H9 (cell line): ENCODE results near the gene DGKB. TPM values are rescaled to one million over a fixed set of nuclear protein-coding genes. Genes with fewer than 3 reads are reported as not detected.

ENCODE experiments used
- DNase-seq: peaks from one replicate; pipeline ENCODE4 v3.0.0-alpha.2; 2017
- H2AFZ ChIP-seq: one replicate; pipeline ENCODE4 v1.6.1; 2013; ENCODE audit warnings: mild to moderate bottlenecking, low read length, control low read depth, moderate library complexity
- H2AK5ac ChIP-seq: 2 replicates; pipeline ENCODE4 v1.6.1; 2013; ENCODE audit warnings: low read length, control low read depth, mixed read lengths; ENCODE audit not compliant: insufficient read length
- H2BK120ac ChIP-seq: one replicate; pipeline ENCODE4 v1.6.1; 2013; ENCODE audit warnings: low read depth, mild to moderate bottlenecking, low read length, control low read depth, inconsistent platforms; ENCODE audit not compliant: poor library complexity, severe bottlenecking
- H2BK12ac ChIP-seq: 2 replicates; pipeline ENCODE4 v1.6.1; 2013; ENCODE audit warnings: low read length, control low read depth, mixed read lengths, low read depth; ENCODE audit not compliant: insufficient read length
- H2BK15ac ChIP-seq: 2 replicates; pipeline ENCODE4 v1.6.1; 2013; ENCODE audit warnings: low read depth, low read length, control low read depth
- H2BK20ac ChIP-seq: one replicate; pipeline ENCODE4 v1.6.1; 2013; ENCODE audit warnings: low read depth, mild to moderate bottlenecking, low read length, control low read depth, inconsistent platforms; ENCODE audit not compliant: poor library complexity, severe bottlenecking
- H2BK5ac ChIP-seq: 2 replicates; pipeline ENCODE4 v1.6.1; 2013; ENCODE audit warnings: low read length, control low read depth, mixed read lengths; ENCODE audit not compliant: insufficient read length
- H3K14ac ChIP-seq: 2 replicates; pipeline ENCODE4 v1.6.1; 2013; ENCODE audit warnings: low read length, control low read depth; ENCODE audit not compliant: insufficient read depth
- H3K18ac ChIP-seq: 2 replicates; pipeline ENCODE4 v1.6.1; 2013; ENCODE audit warnings: low read depth, mild to moderate bottlenecking, mixed read lengths, low read length, control low read depth; ENCODE audit not compliant: insufficient read length
- H3K23ac ChIP-seq: 2 replicates; pipeline ENCODE4 v1.6.1; 2013; ENCODE audit warnings: low read length, control low read depth, mixed read lengths, low read depth; ENCODE audit not compliant: insufficient read length
- H3K23me2 ChIP-seq: 2 replicates; pipeline ENCODE4 v1.6.1; 2013; ENCODE audit warnings: low read depth, mild to moderate bottlenecking, mixed read lengths, low read length, control low read depth; ENCODE audit not compliant: insufficient read length, poor library complexity, severe bottlenecking
- H3K27ac ChIP-seq: 2 replicates; pipeline ENCODE4 v1.5.1; 2013; ENCODE audit warnings: low read length, control low read depth, mixed read lengths, low read depth; ENCODE audit not compliant: insufficient read length
- H3K27me3 ChIP-seq: 2 replicates; pipeline ENCODE4 v1.6.1; 2013; ENCODE audit warnings: low read length, control low read depth, inconsistent platforms; ENCODE audit not compliant: insufficient read depth
- H3K4ac ChIP-seq: 2 replicates; pipeline ENCODE4 v1.6.1; 2013; ENCODE audit warnings: low read depth, mild to moderate bottlenecking, control low read depth, inconsistent platforms, low read length, moderate library complexity
- H3K4me1 ChIP-seq: 2 replicates; pipeline ENCODE4 v1.6.1; 2013; ENCODE audit warnings: low read length, control low read depth, inconsistent platforms; ENCODE audit not compliant: insufficient read depth
- H3K4me2 ChIP-seq: 2 replicates; pipeline ENCODE4 v1.6.1; 2013; ENCODE audit warnings: low read length, control low read depth, mixed read lengths; ENCODE audit not compliant: insufficient read length, insufficient read depth
- H3K56ac ChIP-seq: 2 replicates; pipeline ENCODE4 v1.6.1; 2013; ENCODE audit warnings: low read depth, mild to moderate bottlenecking, mixed read lengths, low read length, control low read depth; ENCODE audit not compliant: insufficient read length
- H3K79me1 ChIP-seq: 2 replicates; pipeline ENCODE4 v1.6.1; 2013; ENCODE audit warnings: low read depth, mild to moderate bottlenecking, moderate library complexity, low read length, control low read depth, inconsistent platforms; ENCODE audit not compliant: insufficient read depth, poor library complexity, severe bottlenecking
- H3K79me2 ChIP-seq: 2 replicates; pipeline ENCODE4 v1.6.1; 2013; ENCODE audit warnings: low read length, control low read depth, inconsistent platforms; ENCODE audit not compliant: insufficient read depth
- H3K9ac ChIP-seq: 2 replicates; pipeline ENCODE4 v1.6.1; 2013; ENCODE audit warnings: low read length, control low read depth, mixed read lengths; ENCODE audit not compliant: insufficient read length; ENCODE audit errors: extremely low read depth
- H3K9me3 ChIP-seq: one replicate; pipeline ENCODE4 v1.6.1; 2013; ENCODE audit warnings: low read depth, low read length, inconsistent platforms; ENCODE audit not compliant: control insufficient read depth
- H3T11ph ChIP-seq: one replicate; pipeline ENCODE4 v1.6.1; 2013; ENCODE audit warnings: mild to moderate bottlenecking, low read length, control low read depth, inconsistent platforms
- H4K20me1 ChIP-seq: one replicate; pipeline ENCODE4 v1.6.1; 2013; ENCODE audit not compliant: control insufficient read depth, insufficient read length, insufficient read depth
- H4K5ac ChIP-seq: 2 replicates; pipeline ENCODE4 v1.6.1; 2013; ENCODE audit warnings: low read depth, mild to moderate bottlenecking, mixed read lengths, low read length, control low read depth; ENCODE audit not compliant: insufficient read length
- H4K8ac ChIP-seq: replicated peaks from 2 replicates; pipeline ENCODE4 v1.6.1; 2013; ENCODE audit warnings: low read length, control low read depth, mixed read lengths, low read depth; ENCODE audit not compliant: insufficient read length
- H4K91ac ChIP-seq: 2 replicates; pipeline ENCODE4 v1.6.1; 2013; ENCODE audit warnings: low read depth, mild to moderate bottlenecking, moderate library complexity, mixed read lengths, low read length, control low read depth; ENCODE audit not compliant: insufficient read length
- H3K27ac Mint-ChIP-seq, 3 experiments: 2 replicates in 2 of 3; 3 replicates in 1 of 3; pipeline ENCODE4 v1.8.0; 2020 to 2021; ENCODE audit warnings: mixed read lengths in 3 of 3, mild to moderate bottlenecking in 1 of 3, moderate library complexity in 1 of 3
- H3K27me3 Mint-ChIP-seq: 2 replicates; pipeline ENCODE4 v1.8.0; 2021; ENCODE audit warnings: low read depth, mild to moderate bottlenecking, moderate library complexity, mixed read lengths
- H3K36me3 Mint-ChIP-seq, 3 experiments: 2 replicates in 2 of 3; 3 replicates in 1 of 3; pipeline ENCODE4 v1.8.0; 2020 to 2021; ENCODE audit warnings: low read depth in 3 of 3, mixed read lengths in 3 of 3; ENCODE audit not compliant: insufficient read depth in 1 of 3
- H3K4me1 Mint-ChIP-seq, 2 experiments: 2 replicates each; pipeline ENCODE4 v1.8.0; 2020; ENCODE audit warnings: mixed read lengths in 2 of 2
- H3K4me3 Mint-ChIP-seq, 2 experiments: 2 replicates in 1 of 2; 3 replicates in 1 of 2; pipeline ENCODE4 v1.8.0; 2020 to 2021; ENCODE audit warnings: mild to moderate bottlenecking in 2 of 2, mixed read lengths in 2 of 2, moderate library complexity in 1 of 2
- H3K9me3 Mint-ChIP-seq, 2 experiments: 2 replicates in 1 of 2; 3 replicates in 1 of 2; pipeline ENCODE4 v1.8.0; 2020; ENCODE audit warnings: mild to moderate bottlenecking in 2 of 2, mixed read lengths in 2 of 2, moderate library complexity in 1 of 2
- WGBS: extraction: QIAGEN DNeasy Blood & Tissue Kit; methylation state at CpG from one replicate; pipeline ENCODE4 v1.1.7; 2013; ENCODE audit warnings: missing lambda C conversion rate, low lambda C conversion rate, mixed read lengths; ENCODE audit not compliant: insufficient read length; ENCODE audit errors: extremely low coverage; 5-methylcytosine and 5-hydroxymethylcytosine counted together
- total RNA-seq: library from RNA; stranded (reverse); gene quantifications from 2 replicates; pipeline ENCODE4 v1.2.1, GENCODE V29; 2021
- TF ChIP-seq, protein P1 (sequence below): fragments of 200-600 bp; sonication (generic); conservative IDR thresholded peaks from 3 replicates; pipeline ENCODE4 v1.8.0; 2021; ENCODE audit warnings: antibody characterized with exemption, mild to moderate bottlenecking

Gene DGKB
- total RNA-seq, 1 experiment from 2014 or later: 0.26 TPM

DNA sequence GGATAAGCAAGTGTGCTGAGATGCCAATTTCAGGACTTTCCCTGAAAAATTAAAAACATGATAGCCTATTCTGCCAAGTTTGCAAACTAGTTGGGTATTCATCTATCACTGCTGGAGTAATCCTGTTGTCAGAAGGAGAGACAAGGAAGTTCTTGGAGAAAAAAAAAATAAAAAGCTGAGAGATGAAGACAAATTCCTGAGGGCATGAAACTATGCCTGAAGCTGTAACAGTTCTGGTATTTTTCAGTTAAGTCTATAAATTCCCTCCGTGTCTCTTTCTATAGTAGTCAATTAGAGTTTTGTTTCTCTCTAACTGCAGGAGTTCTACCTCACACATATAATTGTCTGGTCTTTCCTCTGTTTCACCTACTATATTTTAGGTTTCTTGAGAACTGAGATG is 95.7 kb downstream of the DGKB start:
- H2BK15ac ChIP-seq: no peak overlapping the region
- 0 out of 7 replicates have a peak overlapping the region, but pooled peaks of 1 of the 3 experiments have one; percentile 14 for H3K27ac Mint-ChIP-seq
- H3K4me2 ChIP-seq: no peak overlapping the region
- H2BK20ac ChIP-seq: no peak overlapping the region
- H3K18ac ChIP-seq: no peak overlapping the region
- H3K9me3 Mint-ChIP-seq: no peaks in the 10 kb centered on the region
- no peak overlapping the region for H3K27ac ChIP-seq
- no peak for DNase-seq
- H3K4me1 Mint-ChIP-seq: no peaks in the 10 kb centered on the region
- no peaks in the 10 kb centered on the region for H3K27me3 Mint-ChIP-seq
- H3T11ph ChIP-seq: no peak overlapping the region
- no peak overlapping the region for H2BK5ac ChIP-seq
- no peak overlapping the region for H4K8ac ChIP-seq
- no peak overlapping the region for H3K9ac ChIP-seq
- no peak overlapping the region for H3K4ac ChIP-seq
- H3K79me1 ChIP-seq: no peaks in the 10 kb centered on the region
- H2BK12ac ChIP-seq: no peak overlapping the region
- no peak overlapping the region for H2BK120ac ChIP-seq
- H3K79me2 ChIP-seq: no peaks in the 10 kb centered on the region
- H3K23me2 ChIP-seq: no peaks in the 10 kb centered on the region
- TF ChIP-seq, protein P1, sequence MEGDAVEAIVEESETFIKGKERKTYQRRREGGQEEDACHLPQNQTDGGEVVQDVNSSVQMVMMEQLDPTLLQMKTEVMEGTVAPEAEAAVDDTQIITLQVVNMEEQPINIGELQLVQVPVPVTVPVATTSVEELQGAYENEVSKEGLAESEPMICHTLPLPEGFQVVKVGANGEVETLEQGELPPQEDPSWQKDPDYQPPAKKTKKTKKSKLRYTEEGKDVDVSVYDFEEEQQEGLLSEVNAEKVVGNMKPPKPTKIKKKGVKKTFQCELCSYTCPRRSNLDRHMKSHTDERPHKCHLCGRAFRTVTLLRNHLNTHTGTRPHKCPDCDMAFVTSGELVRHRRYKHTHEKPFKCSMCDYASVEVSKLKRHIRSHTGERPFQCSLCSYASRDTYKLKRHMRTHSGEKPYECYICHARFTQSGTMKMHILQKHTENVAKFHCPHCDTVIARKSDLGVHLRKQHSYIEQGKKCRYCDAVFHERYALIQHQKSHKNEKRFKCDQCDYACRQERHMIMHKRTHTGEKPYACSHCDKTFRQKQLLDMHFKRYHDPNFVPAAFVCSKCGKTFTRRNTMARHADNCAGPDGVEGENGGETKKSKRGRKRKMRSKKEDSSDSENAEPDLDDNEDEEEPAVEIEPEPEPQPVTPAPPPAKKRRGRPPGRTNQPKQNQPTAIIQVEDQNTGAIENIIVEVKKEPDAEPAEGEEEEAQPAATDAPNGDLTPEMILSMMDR: no peak
- H2AFZ ChIP-seq: no peak overlapping the region
- H3K27me3 ChIP-seq: no peaks in the 10 kb centered on the region
- H2AK5ac ChIP-seq: no peak overlapping the region
- no peak overlapping the region for H4K5ac ChIP-seq
- no peak overlapping the region for H3K4me3 Mint-ChIP-seq
- no peak overlapping the region for H3K14ac ChIP-seq
- no peak overlapping the region for H4K91ac ChIP-seq
- no CpG with 5 or more reads among the region's 1 CpG for WGBS
- H3K9me3 ChIP-seq: no peaks in the 10 kb centered on the region
- H3K56ac ChIP-seq: no peak overlapping the region
- no peak overlapping the region for H3K23ac ChIP-seq
- H4K20me1 ChIP-seq: no peaks in the 10 kb centered on the region
- H3K4me1 ChIP-seq: no peaks in the 10 kb centered on the region
- H3K36me3 Mint-ChIP-seq: no peaks in the 10 kb centered on the region
